Cardiac septum (tissue), 1 donor: Measurements from ENCODE around the gene PLEK2. TPM values are rescaled to one million over a fixed set of nuclear protein-coding genes. Genes with fewer than 3 reads are reported as not detected.
"Not testable (repeated sequence)": the region's sequence is repeated elsewhere in the genome, so short reads cannot be mapped to it uniquely, and the experiment has no call there.

Experiments used
- DNase-seq: peaks from one replicate; pipeline ENCODE4 v3.0.0-alpha.2; 2020; ENCODE audit warnings: low spot score
- intact Hi-C: fragments of 100-400 bp; cut with DNase I; formaldehyde crosslinking; loops from one replicate; pipeline ENCODE4 v1.14.0; 2022
- total RNA-seq: library from RNA; stranded (reverse); fragmentation: NEBNext Ultra II Directional; extraction: Animal tissue kit (Norgen Biotek cat#: 25700); gene quantifications from one replicate; pipeline ENCODE4 v1.2.1, GENCODE V29; 2021
- donor health status: DM: no; HTN: no; CAD: no.

Gene PLEK2
- total RNA-seq, 1 donor from 2014 or later = 0.40 TPM

DNA sequence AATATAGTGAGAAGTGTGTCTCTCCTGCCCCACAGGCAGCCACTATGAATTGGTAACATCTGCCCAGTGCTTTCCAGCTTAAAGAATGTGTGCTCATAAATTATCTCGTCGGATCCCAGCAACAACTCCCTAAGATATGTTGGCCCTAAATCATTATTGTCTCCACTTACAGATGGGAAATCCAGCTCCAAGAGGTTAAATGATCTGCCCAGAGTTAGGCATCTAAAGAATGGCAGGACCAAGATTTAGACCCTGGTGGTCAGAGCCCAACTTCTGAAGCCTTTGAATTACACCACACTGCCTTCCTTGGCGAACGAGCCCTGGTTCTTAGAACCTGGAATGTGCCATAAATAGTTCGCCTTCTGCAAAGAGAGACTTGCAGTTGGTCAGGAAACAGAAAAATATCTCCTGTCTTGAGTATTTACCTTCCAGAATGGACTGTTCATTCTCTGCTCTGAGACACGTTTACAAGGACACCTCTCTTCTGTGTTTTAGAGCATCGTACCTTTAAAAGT is 20.1 kb upstream of the PLEK2 start:
- no peak for DNase-seq
- intact Hi-C loops = no loop called here

DNA sequence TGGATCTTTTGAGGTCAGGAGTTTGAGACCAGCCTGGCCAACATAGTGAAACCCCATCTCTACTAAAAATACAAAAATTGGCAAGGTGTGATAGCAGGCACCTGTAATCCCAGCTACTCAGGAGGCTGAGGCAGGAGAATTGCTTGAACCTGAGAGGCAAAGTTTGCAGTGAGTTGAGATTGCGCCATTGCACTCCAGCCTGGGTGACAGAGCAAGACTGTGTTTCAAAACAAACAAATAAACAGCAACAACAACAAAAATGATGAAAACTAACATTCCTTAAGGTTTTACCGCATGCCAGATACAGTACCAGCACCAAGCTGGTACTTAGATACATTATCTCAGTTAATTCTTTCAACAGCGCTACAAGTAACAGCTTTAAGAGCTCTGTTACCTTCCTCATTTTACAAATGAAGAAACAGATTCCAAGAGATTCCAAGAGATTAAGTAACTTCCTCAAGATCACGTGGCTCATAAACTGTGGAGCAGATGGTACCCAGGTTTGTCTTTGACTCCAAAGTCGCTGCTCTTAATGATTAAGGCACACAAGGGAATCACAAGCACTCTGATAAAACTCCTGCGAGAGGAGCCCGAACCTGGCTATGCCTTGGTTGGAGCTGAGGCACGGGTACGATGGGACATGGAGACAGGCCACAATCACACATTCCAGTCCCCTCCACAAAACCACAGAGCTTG is 17.7 kb upstream of the PLEK2 start:
- DNase-seq = no peak
- intact Hi-C loops = loop anchor here (5.0 to 10.0 kb wide), 2 partner anchors 58 to 275 kb away; partner anchors contain the start of genes RDH12 and TMEM229B

DNA sequence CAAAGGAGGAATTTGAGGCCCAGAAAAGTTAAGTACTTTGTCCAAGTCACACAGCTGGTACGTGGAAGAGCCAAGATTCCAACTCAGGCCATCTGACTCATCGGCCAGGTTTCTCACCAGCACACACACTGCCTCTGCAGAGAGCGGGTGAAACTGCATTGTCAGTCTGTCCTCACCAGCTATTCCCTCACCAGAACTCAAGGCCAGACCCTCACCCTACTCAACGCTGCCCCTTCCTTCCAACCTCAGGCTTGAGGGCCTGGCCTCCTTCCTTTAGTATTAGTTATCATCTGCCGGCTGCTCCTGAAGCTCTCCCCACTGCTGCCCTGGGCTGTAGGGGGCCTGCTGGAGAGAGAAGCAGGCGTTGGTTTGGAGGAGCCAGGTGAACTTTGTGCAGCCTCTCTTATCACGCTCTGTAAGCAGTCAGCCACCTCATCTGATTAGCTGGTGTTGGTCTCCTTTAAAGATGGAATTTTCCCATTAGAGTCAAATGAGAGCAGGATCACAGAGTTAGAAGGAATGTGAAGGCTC is 16.6 kb upstream of the PLEK2 start:
- intact Hi-C loops = loop anchor here (5.0 to 10.0 kb wide), 2 partner anchors 59 to 276 kb away; partner anchors contain the start of genes RDH12 and TMEM229B
- DNase-seq = no peak

DNA sequence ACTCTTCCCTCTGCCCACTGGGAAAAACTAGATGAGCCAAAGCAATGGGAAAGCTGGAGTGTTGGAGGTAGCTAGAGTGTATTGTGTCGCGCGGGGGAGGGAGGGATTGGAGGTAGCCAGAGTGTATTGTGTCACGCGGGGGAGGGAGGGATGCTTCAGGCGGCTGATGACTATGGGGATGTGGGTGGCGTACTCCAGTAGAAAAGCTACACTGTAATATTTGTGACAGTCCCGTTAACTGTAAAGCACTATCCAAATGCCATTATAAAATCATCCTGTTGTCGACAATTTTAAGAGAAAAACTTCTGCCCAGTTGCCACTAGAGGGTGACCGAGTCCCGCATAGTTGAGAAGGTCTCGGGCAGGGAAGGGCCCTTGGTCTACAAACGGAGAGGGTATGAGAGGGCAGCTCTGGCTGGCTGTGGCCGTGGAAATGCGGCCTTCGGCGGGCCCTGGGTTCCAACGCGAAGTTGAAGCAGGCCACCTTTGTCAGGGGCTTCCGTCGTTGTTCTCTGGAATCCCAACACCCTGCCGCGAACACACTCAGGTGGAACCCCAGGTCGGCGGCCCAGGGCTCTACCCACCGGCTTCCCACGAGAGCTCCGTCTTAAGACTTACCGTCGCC is 15.1 kb upstream of the PLEK2 start:
- DNase-seq = no peak
- intact Hi-C loops = loop anchor here (1.0 to 10.0 kb wide), 4 partner anchors 60 to 278 kb away; partner anchors contain the start of genes RDH12 and TMEM229B

DNA sequence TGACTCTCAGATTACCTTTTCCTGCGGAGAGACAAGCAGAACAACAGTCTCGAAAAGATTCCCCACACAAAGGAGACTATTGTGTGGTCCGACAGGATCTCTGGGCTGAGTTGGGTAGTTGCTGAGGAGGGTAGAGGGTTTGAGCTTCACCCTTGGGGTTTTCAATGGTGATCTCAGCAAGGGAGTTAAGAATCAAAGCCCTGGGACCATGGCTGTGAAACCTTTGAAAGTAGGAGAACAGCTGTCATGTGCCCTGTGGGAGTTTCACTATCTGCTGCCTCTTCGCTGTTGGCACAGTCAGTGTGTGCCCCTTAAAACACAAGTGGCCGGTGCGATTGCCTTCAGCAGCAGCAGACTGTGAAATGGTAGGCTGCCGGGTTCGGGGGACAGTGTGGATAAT is 14.2 kb upstream of the PLEK2 start:
- intact Hi-C loops = loop anchor here (2.0 to 10.0 kb wide), 3 partner anchors 61 to 279 kb away; partner anchors contain the start of genes RDH12 and TMEM229B
- DNase-seq = no peak

DNA sequence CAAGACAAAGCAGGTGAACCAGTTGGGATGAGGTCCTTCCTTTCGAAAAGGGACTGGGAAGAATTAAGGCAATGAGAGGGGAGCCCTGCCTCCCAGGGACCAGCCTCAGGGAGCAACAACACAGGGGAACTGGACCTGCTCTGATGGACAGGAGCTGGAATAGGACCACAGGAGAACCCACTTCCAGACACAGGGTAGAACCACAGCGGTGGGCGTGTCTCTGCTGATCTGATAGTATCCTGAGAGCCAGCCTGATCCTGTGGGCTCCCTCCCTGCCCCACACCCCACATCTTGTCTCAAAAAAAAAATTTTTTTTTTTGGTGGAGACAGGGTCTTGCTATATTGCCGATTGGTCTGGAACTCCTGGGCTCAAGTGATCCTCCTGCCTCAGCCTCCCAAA is 13.6 kb upstream of the PLEK2 start:
- DNase-seq = no peak
- intact Hi-C loops = loop anchor here (2.0 to 10.0 kb wide), 3 partner anchors 62 to 279 kb away; partner anchors contain the start of genes RDH12 and TMEM229B

DNA sequence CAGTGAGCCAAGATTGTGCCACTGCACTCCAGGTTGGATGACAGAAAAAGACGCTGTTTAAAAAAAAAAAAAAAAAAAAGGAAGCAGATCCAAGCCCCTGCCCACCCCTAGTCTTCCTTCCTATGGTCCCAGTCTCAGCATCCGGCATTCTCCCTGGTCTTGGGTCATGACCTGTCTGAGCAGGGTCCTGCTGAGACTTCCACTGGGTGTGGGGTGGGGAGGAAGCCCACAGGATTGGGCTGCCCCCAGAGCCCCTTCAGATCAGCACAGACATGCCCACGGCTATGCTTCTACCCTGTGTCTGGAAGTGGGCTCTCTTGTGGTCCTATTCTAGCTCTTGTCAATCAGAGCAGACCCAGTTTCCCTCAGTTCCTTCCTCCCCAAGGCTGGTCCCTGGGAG is 12.6 kb upstream of the PLEK2 start:
- intact Hi-C loops = loop anchor here (10.0 kb wide), 1 partner anchor 280 kb away; the partner anchor contains the start of gene RDH12
- no peak for DNase-seq

DNA sequence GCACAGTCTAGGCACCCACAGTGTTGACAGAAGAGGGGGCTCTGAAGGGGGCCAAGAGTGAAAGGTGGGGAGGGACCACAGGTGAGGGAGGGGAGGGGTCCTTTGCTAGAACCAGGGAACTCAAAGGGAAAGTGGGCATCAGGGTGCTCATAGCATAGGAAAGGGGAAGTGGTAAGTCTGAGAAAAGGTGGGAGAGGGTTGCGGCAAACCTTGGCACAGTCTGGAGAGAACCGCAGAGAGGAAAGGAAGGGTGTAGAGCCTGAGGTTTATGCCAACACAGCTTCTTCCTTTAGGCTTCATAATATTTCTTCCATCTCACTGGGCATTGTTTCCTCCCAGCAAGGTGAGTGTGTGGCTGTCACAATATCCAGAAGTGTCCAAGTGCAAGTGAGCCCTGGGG is 11.5 kb upstream of the PLEK2 start:
- no peak for DNase-seq
- intact Hi-C loops = loop anchor here (10.0 kb wide), 1 partner anchor 281 kb away; the partner anchor contains the start of gene RDH12

DNA sequence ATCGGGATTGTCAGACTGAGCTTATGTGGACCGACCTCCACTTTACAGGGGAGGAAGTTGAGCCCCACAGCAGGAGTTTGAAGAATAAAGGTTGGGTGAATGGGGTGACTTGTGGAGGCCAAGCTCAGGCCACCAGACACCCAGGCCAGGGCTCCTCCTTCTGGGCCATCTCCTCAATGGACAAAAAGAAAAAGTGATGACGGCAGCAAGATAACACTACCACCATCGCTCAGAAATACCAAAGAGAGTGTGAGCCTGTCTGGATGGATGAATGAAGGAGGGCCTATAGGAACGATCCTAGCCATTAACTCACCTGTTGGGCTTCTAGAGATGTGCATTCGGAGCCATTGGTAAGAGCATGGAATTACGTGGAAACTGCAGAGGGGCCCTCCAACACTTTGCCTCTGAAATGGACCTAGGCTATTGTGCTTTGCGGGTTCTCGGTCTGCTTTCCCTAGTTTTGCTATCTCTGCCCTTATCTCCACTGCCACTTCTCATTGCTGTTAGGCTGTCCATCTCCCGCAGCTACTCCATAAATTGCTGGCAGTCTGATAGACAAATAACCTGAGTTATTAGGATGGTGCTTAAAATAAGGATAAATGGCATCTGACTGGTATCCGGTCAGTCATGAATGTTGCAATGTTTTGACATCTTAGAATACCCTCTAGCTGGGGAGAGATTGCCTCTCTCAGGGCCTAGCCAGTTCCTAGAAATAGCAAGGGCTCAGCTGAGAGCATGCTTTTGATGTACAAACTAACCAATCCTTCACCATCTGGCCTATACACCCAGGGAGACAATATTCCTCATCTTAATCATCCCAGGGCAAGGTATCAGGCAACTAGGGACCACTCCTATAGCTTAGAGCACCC is 9.6 kb upstream of the PLEK2 start:
- no peak for DNase-seq
- intact Hi-C loops = loop anchor here (10.0 kb wide), 1 partner anchor 283 kb away; the partner anchor contains the start of gene RDH12

DNA sequence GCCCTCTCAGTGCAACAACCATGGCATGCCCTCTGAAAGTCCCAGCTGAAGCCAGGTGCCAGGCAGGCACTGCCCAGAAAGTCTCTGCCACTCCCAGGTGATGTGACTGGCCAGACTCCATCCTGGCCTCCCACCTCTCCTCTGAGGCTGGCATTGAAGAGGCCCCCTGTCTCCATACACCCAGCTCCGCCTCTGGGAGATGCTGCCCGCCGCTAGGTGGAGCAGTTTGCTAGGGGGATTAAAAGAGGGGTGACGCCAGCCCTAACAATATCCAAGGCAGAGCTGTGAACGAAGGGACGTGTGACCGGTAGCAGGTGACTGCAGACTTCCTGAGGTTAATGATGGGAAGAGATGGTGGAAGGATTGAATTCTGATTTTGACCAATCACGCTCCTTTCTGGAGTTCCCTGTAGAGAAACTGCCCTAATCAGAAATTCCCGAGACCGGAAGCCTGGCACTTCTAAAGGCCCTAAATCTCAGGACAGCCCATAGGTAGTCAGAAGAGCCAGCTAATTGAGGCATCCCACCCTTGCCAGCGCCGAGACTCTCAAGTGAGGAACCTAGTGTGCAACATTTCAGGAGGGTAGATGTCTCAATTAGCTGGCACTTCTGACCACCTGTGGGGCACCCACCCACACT is 8.3 kb upstream of the PLEK2 start:
- intact Hi-C loops = loop anchor here (10.0 kb wide), 1 partner anchor 285 kb away; the partner anchor contains the start of gene RDH12
- DNase-seq = no peak

DNA sequence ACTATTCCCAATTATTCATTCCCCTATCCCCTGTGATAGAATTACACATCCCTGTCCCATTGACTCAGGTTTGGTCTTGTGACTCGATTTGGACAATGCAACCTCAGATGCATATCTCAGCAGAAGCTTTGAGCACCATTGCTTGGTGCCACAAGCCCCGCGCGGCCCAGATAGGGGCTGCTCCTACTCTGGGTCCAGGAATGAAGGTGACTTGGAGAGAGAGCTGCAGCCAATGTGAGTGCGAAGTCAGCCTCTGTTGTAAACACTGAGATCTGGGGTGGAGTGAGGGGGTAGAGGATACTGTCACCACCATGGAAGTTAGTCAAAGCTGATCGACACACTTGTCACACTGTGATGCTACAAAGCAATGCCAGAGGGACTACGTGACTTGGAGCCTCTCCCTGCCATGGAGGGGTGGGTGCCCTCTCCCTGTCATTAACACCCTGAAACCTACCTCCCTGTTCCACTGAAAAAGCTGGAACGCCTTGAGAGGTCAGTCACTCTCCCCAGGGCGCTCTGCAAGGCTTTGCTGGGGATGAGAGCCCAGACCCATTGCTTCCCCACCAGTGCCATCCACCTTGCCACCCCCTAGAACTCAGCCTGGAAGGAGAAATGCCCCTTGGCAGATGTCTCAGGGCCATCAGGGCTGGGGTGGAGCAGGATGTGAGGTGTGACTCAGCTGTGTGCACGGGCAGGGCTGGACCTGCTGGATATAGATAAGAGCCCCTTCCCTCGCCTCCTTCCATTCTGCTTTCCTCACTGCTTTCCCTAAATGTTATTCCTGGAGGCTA is 6.6 kb upstream of the PLEK2 start:
- no peak for DNase-seq
- intact Hi-C loops = no loop called here

DNA sequence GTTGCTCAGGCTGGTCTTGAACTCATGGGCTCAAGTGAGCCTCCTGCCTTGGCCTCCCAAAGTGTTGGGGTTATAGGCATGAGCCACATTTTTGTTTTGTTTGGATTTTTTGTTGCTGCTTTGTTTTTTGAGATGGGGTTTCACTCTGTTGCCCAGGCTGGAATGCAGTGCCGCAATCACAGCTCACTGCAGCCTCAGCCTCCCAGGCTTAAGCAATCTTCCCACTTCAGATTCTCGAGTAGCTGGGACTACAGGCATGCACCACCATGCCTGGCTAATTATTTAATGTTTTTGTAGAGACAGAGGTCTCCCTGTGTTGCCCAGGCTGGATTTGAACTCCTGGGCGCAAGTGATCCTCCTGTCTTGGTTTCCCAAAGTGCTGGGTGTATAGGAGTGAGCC is 5.7 kb upstream of the PLEK2 start:
- DNase-seq = no peak
- intact Hi-C loops = no loop called here

DNA sequence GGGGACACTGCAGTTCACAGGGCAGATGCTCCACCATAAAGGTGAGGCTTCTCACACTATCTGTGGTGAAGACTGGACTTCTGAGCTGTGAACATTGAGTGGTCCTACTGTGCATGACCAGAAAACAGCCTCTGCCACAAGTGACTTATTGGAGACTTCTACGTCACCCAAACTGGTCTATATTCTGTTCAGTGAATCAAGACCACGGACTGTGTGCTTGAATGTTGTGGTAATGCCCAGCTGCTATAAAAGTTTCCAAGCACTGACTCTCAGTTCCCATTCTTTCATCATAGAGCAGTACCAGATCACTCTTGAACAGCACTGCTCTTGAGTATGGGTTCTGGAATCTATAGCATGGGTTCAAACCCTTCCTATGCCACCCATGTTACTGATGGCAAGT is 4.8 kb upstream of the PLEK2 start:
- intact Hi-C loops = no loop called here

DNA sequence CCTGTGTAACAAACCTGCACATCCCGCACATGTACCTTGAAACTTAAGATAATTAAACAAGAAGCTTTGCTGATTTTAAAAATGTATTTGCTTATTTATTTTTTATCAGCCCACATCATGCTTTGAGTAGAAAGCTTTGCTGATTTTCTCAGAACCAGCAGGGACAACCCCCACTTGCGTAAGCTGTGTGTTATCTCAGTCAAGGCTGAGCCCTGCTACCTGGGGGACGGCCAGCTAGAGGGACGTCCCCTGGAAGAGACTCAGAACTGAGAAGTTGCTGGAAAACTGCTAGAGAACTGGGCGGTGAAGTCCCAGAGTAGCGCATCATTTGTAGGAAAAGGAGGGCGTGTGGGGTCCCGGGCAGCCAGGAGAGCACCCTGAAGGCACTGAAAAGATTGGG is 4.1 kb upstream of the PLEK2 start:
- intact Hi-C loops = no loop called here
- no peak for DNase-seq

More for the DNA sequence above, 4.8 kb upstream of the PLEK2 start:
- no peak for DNase-seq

DNA sequence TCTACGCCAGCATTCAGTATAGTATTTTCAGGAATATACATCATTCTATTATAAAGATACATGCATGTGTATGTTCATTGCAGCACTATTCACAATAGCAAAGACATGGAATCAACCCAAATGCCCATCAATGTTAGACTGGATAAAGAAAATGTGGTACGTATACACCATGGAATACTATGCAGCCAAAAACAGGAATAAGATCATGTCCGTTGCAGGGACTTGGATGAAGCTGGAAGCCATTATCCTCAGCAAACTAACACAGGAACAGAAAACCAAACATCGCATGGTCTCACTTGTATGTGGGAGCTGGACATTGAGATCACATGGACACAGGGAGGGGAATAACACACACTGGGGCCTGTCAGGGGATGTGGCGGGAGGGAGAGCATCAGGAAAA is 3.6 kb upstream of the PLEK2 start:
- intact Hi-C loops, DNase-seq: not testable (repeated sequence)

DNA sequence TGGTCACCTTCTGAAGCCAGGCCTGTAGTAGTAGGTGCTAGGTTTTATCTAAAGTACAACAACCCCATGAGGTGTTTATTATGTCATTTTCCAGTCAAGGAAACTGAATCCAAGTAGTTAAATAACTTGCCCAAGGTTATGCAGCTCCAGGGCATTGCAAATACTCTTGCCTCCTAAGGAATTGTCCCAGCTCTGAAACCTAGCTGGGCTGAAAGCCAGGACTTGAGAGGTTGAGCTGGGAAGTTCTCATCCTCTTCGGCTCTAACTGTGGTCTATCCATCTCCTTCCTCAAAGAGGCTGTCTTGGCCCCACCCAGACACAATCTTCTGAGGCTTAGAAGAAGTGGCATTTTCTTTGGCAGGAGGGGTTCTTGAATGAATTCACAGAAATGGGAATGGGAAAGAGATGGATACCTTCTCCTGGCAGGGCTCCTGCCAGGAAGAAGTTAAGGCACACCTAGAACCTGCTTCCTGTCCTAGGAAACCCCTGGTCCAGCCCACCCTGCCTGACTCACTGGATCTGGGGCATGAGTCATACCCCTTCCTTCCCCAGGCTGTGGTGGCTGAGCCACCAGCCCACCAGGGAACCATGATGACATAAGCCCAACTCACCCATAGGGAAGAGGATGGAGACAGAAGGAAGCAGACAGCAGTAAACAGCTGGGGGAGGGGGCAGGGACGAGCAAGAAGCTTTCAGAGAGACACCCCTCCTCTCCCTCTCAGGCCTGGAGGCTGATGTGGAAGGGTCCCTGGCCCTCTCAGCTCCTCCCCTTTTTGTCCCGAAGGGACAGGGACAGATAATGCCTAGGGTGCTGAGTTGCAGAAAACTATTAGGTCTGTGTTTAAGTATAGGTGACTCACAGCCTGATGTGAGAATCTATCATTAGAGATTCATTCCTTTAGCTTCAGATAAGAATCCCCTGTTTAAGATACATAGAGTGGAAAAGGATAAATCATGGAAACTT is 2.1 kb upstream of the PLEK2 start:
- intact Hi-C loops = no loop called here
- DNase-seq = no peak

DNA sequence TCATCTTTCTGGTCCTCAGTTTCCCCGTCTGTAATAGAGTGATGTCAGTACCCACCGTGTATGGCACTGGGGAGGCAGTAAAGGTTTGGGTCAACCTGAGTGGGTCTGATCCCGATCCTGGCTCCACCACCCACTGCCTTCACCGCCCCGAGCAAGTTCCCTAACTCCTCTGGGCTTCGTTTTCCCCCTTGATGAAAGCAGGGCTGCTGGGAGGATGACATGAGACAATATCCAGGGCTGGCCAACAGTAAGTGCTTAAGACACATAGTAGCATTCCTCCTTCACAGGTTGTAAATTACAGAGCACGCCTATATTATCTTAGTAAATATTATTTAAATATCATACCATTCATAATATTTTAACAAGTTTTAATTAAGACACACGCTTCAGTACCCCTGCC is 595 bp downstream of the PLEK2 start:
- intact Hi-C loops = no loop called here
- DNase-seq = no peak
